Neural cell (in vitro differentiated cells): ENCODE results near the gene LGALS1. TPM values are rescaled to one million over a fixed set of nuclear protein-coding genes. Genes with fewer than 3 reads are reported as not detected.
"Not testable (repeated sequence)": the region's sequence is repeated elsewhere in the genome, so short reads cannot be mapped to it uniquely, and the experiment has no call there.

Source experiments
- H2AFZ ChIP-seq: fragments of 200-600, 300-800 bp; sonication (generic), shearing (Covaris generic); 2 replicates; pipeline ENCODE4 v1.6.0; 2014; ENCODE audit warnings: low read depth, mild to moderate bottlenecking, antibody characterized with exemption, low read length, moderate library complexity
- H3F3A ChIP-seq: fragments of 200-600 bp; shearing (Covaris generic); 2 replicates; pipeline ENCODE4 v1.6.1; 2016; ENCODE audit warnings: mild to moderate bottlenecking, moderate library complexity, mixed read lengths, antibody characterized with exemption, low read length; ENCODE audit not compliant: insufficient read depth, poor library complexity, severe bottlenecking
- H3K27ac ChIP-seq: fragments of 200-600, 300-800 bp; sonication (generic), shearing (Covaris generic); 2 replicates; pipeline ENCODE4 v1.5.1; 2014; ENCODE audit warnings: mild to moderate bottlenecking, low read length, moderate library complexity
- H3K27me3 ChIP-seq: fragments of 300-800, 200-600 bp; sonication (generic), shearing (Covaris generic); 2 replicates; pipeline ENCODE4 v1.6.0; 2014; ENCODE audit warnings: mild to moderate bottlenecking, low read depth, low read length, moderate library complexity; ENCODE audit not compliant: insufficient read depth
- H3K36me3 ChIP-seq: fragments of 300-800, 200-600 bp; sonication (generic), shearing (Covaris generic); 2 replicates; pipeline ENCODE4 v1.5.1; 2014; ENCODE audit warnings: mild to moderate bottlenecking, antibody characterized with exemption, low read length, moderate library complexity; ENCODE audit not compliant: insufficient read depth
- H3K4me2 ChIP-seq: fragments of 300-800, 200-600 bp; sonication (generic), shearing (Covaris generic); 2 replicates; pipeline ENCODE4 v1.6.0; 2014; ENCODE audit warnings: mild to moderate bottlenecking, low read length
- H3K4me3 ChIP-seq: fragments of 300-800, 200-600 bp; sonication (generic), shearing (Covaris generic); 2 replicates; pipeline ENCODE4 v1.5.1; 2014; ENCODE audit warnings: mild to moderate bottlenecking, low read length, moderate library complexity
- H3K79me2 ChIP-seq: fragments of 200-600 bp; shearing (Covaris generic); replicated peaks from 2 replicates; pipeline ENCODE4 v1.6.0; 2014; ENCODE audit warnings: mild to moderate bottlenecking, low read length, moderate library complexity; ENCODE audit not compliant: insufficient read depth
- H3K9ac ChIP-seq: fragments of 300-800, 200-600 bp; sonication (generic), shearing (Covaris generic); 2 replicates; pipeline ENCODE4 v1.6.1; 2016; ENCODE audit warnings: mild to moderate bottlenecking, low read length, mixed read lengths
- H3K9me2 ChIP-seq: fragments of 200-600 bp; shearing (Covaris generic); 2 replicates; pipeline ENCODE4 v1.6.1; 2016; ENCODE audit warnings: mild to moderate bottlenecking, low read length, mixed read lengths; ENCODE audit not compliant: insufficient read depth
- H3K9me3 ChIP-seq: fragments of 200-600, 300-800 bp; sonication (generic), shearing (Covaris generic); 2 replicates; pipeline ENCODE4 v1.6.1; 2016; ENCODE audit warnings: mild to moderate bottlenecking, mixed run types, low read length, moderate library complexity, mixed read lengths
- H4K20me1 ChIP-seq: fragments of 200-600 bp; shearing (Covaris generic); 2 replicates; pipeline ENCODE4 v1.6.1; 2016; ENCODE audit warnings: mild to moderate bottlenecking, mixed run types; ENCODE audit not compliant: insufficient read depth
- CTCF ChIP-seq: fragments of 450-650 bp; IDR thresholded peaks from 2 replicates; pipeline ENCODE4 v1.5.1; 2014; ENCODE audit warnings: antibody characterized with exemption, mild to moderate bottlenecking, moderate library complexity; ENCODE audit not compliant: poor library complexity, severe bottlenecking
- EZH2 ChIP-seq: fragments of 200-600, 300-800 bp; shearing (Covaris generic), sonication (generic); IDR thresholded peaks from 2 replicates; pipeline ENCODE4 v1.6.1; 2014; ENCODE audit warnings: antibody characterized with exemption, low read length, borderline replicate concordance, mild to moderate bottlenecking; ENCODE audit not compliant: insufficient read depth, poor library complexity, severe bottlenecking
- MXI1 ChIP-seq: fragments of 450-650 bp; conservative IDR thresholded peaks from 2 replicates; pipeline ENCODE4 v1.6.1; 2014; ENCODE audit warnings: antibody characterized with exemption, mild to moderate bottlenecking; ENCODE audit not compliant: poor library complexity, severe bottlenecking
- RAD21 ChIP-seq: fragments of 450-650 bp; conservative IDR thresholded peaks from 2 replicates; pipeline ENCODE4 v1.6.1; 2014; ENCODE audit warnings: antibody characterized with exemption, mild to moderate bottlenecking, moderate library complexity
- SMC3 ChIP-seq: fragments of 450-650 bp; conservative IDR thresholded peaks from 2 replicates; pipeline ENCODE4 v1.6.1; 2014; ENCODE audit warnings: antibody characterized with exemption, mild to moderate bottlenecking, moderate library complexity; ENCODE audit not compliant: poor library complexity
- TAF1 ChIP-seq: IDR thresholded peaks from 2 replicates; pipeline ENCODE4 v1.6.1; 2012; ENCODE audit warnings: low read depth
- polyA plus RNA-seq: library from polyadenylated mRNA; depleted of rRNA; stranded (reverse); fragments of >200 nt; gene quantifications from 2 replicates; pipeline ENCODE4 v1.2.3, GENCODE V29; 2014

LGALS1 gene
- polyA plus RNA-seq, 1 donor from 2014 or later, result not detected

- Histone ChIP-seq H3F3A (no peaks in the 10 kb centered on the region), H3K4me3 (no peak overlapping the region), H3K9me3 (no peaks in the 10 kb centered on the region), H4K20me1 (no peaks in the 10 kb centered on the region), H3K27me3 (no peaks in the 10 kb centered on the region), H3K27ac (no peak overlapping the region), H3K9ac (no peak overlapping the region), H3K9me2 (no peaks in the 10 kb centered on the region), H3K36me3 (no peaks in the 10 kb centered on the region), H3K4me2 (no peak overlapping the region), H2AFZ (no peak overlapping the region), H3K79me2 (no peaks in the 10 kb centered on the region)
- TF ChIP-seq CTCF, result no peak
- TF ChIP-seq EZH2, result no peak
- TF ChIP-seq MXI1, result no peak
- no peak for TF ChIP-seq TAF1
- TF ChIP-seq SMC3, result no peak
Observed at GRCh38 chr22:37715760-37716159, 40.3 kb downstream of the LGALS1 start.

- Histone ChIP-seq H3K9me3 (no peaks in the 10 kb centered on the region), H3K4me2 (no peak overlapping the region), H3K4me3 (no peak overlapping the region), H3K36me3 (peaks cover 2% of the 10 kb centered on the region), H4K20me1 (no peaks in the 10 kb centered on the region), H3K27me3 (no peaks in the 10 kb centered on the region), H3F3A (no peaks in the 10 kb centered on the region), H3K79me2 (no peaks in the 10 kb centered on the region), H3K9me2 (no peaks in the 10 kb centered on the region), H2AFZ (no peak overlapping the region), H3K27ac (no peak overlapping the region), H3K9ac (no peak overlapping the region)
- TF ChIP-seq CTCF (no peak), MXI1 (no peak), RAD21 (no peak), SMC3 (no peak), TAF1 (no peak)
Observed at GRCh38 chr22:37716708-37717107, 41.3 kb downstream of the LGALS1 start.

GRCh38 chr22:37717235-37717634, 41.8 kb downstream of the LGALS1 start:
- not testable (repeated sequence) for H3K36me3 ChIP-seq, H2AFZ ChIP-seq, H3K27me3 ChIP-seq, H3K9ac ChIP-seq, H3K4me2 ChIP-seq, H4K20me1 ChIP-seq, H3K27ac ChIP-seq, H3K9me3 ChIP-seq, H3K4me3 ChIP-seq, H3K9me2 ChIP-seq, H3K79me2 ChIP-seq, H3F3A ChIP-seq

DNA sequence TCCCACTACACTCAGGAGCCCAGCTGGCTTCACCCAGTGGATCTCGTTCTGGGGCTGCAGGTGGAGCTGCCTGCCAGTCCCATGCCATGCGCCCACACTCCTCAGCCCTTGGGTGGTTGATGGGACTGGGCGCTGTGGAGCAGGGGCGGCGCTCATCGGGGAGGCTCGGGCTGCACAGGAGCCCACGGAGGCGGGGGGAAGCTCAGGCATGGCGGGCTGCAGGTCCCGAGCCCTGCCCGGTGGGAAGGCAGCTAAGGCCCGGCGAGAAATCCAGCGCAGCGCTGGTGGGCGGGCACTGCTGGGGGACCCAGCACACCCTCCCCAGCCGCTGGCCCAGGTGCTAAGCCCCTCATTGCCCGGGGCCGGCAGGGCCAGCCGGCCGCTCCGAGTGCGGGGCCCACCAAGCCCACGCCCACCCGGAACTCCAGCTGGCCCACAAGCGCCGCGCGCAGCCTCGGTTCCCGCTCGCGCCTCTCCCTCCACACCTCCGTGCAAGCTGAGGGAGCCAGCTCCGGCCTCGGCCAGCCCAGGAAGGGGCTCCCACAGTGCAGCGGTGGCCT, 42.4 kb downstream of the LGALS1 start:
- H4K20me1 ChIP-seq, H3K4me3 ChIP-seq, H3K4me2 ChIP-seq, H3F3A ChIP-seq, H3K79me2 ChIP-seq, H3K9ac ChIP-seq, H3K27me3 ChIP-seq, H2AFZ ChIP-seq, H3K9me2 ChIP-seq, H3K36me3 ChIP-seq, H3K27ac ChIP-seq, H3K9me3 ChIP-seq: not testable (repeated sequence)
